ENCODE results near the gene SPAAR. TPM values are rescaled to one million over a fixed set of nuclear protein-coding genes. Genes with fewer than 3 reads are reported as not detected.
"Not testable (repeated sequence)": the region's sequence is repeated elsewhere in the genome, so short reads cannot be mapped to it uniquely, and the experiment has no call there.

Gene SPAAR
- polyA plus RNA-seq, 1 donor = 0.84 TPM

GRCh38 chr9:35871545-35871944 lies 37.7 kb upstream of the SPAAR start:
- H3K4me1 ChIP-seq (ENCODE audit: control insufficient read depth, insufficient read depth, low read length) = no peaks in the 10 kb centered on the region
- H3K9me3 ChIP-seq (ENCODE audit: control insufficient read depth, low read depth, low read length) = no peaks in the 10 kb centered on the region
- no CpG with 5 or more reads among the region's 3 CpGs for WGBS (ENCODE audit: insufficient coverage, low lambda C conversion rate)
- DNase-seq = no peak
- peaks cover 2% of the 10 kb centered on the region for H3K27me3 ChIP-seq (ENCODE audit: control insufficient read depth, insufficient read depth, low read length)
- no peak overlapping the region for H3K4me3 ChIP-seq (ENCODE audit: low read length)
- H3K27ac ChIP-seq (ENCODE audit: low read length) = no peak overlapping the region
- H3K36me3 ChIP-seq (ENCODE audit: control insufficient read depth, insufficient read depth, low read length) = no peaks in the 10 kb centered on the region

DNA sequence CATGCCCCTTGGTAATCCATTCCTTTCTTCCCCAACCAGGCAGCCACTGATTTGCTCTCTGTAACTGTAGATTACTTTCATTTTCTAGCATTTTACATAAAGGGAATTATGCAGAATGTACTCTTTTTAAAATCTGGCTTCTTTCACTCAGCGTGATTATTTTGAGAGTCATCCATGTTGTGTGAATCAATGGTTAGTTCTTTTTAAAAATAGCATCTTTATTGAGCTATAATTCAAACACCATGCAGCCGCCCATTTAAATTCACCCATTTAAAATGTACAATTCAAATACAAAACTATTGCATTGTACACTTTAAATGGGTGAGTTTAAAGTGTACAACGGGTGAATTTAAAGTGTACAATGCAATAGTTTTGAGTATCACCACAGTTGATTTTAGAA lies 36.8 kb upstream of the SPAAR start:
- no peak for DNase-seq
- Histone ChIP-seq H3K4me3 (ENCODE audit: low read length) (no peak overlapping the region), H3K27ac (ENCODE audit: low read length) (no peak overlapping the region), H3K27me3 (ENCODE audit: control insufficient read depth, insufficient read depth, low read length) (peaks cover 2% of the 10 kb centered on the region), H3K9me3 (ENCODE audit: control insufficient read depth, low read depth, low read length) (no peaks in the 10 kb centered on the region), H3K36me3 (ENCODE audit: control insufficient read depth, insufficient read depth, low read length) (no peaks in the 10 kb centered on the region), H3K4me1 (ENCODE audit: control insufficient read depth, insufficient read depth, low read length) (no peaks in the 10 kb centered on the region)
- 70% methylated on average over 2 of the region's 3 CpGs for WGBS (ENCODE audit: insufficient coverage, low lambda C conversion rate)

- Histone ChIP-seq H3K27ac (ENCODE audit: low read length) (no peak overlapping the region), H3K4me1 (ENCODE audit: control insufficient read depth, insufficient read depth, low read length) (no peaks in the 10 kb centered on the region), H3K27me3 (ENCODE audit: control insufficient read depth, insufficient read depth, low read length) (no peaks in the 10 kb centered on the region), H3K36me3 (ENCODE audit: control insufficient read depth, insufficient read depth, low read length) (no peaks in the 10 kb centered on the region), H3K4me3 (ENCODE audit: low read length) (no peak overlapping the region), H3K9me3 (ENCODE audit: control insufficient read depth, low read depth, low read length) (no peaks in the 10 kb centered on the region)
- 14% methylated on average over 1 of the region's 4 CpGs for WGBS (ENCODE audit: insufficient coverage, low lambda C conversion rate)
- DNase-seq = peak; percentile 67 to 69
Observed at GRCh38 chr9:35882263-35882848, 26.9 kb upstream of the SPAAR start.

GRCh38 chr9:35882996-35883395 lies 26.3 kb upstream of the SPAAR start:
- Histone ChIP-seq H3K36me3 (ENCODE audit: control insufficient read depth, insufficient read depth, low read length) (no peaks in the 10 kb centered on the region), H3K9me3 (ENCODE audit: control insufficient read depth, low read depth, low read length) (no peaks in the 10 kb centered on the region), H3K4me3 (ENCODE audit: low read length) (no peak overlapping the region), H3K4me1 (ENCODE audit: control insufficient read depth, insufficient read depth, low read length) (no peaks in the 10 kb centered on the region), H3K27ac (ENCODE audit: low read length) (no peak overlapping the region), H3K27me3 (ENCODE audit: control insufficient read depth, insufficient read depth, low read length) (no peaks in the 10 kb centered on the region)
- no peak for DNase-seq
- no CpG with 5 or more reads among the region's 3 CpGs for WGBS (ENCODE audit: insufficient coverage, low lambda C conversion rate)

DNA sequence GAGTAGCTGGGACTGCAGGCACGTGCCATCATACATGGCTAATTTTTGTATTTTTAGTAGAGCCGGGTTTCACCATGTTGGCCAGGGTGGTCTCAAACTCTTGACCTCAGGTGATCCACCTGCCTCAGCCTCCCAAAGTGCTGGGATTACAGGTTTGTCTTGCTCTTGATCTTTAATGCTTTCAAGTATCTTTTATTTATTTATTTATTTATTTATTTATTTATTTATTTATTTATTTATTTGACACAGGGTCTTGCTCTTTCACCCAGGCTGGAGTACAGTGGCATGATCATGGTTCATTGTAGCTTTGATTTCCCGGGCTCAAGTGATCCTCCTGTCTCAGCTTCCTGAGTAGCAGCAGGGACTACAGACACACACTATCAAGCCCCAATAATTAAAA lies 24.4 kb upstream of the SPAAR start:
- not testable (repeated sequence) for H3K9me3 ChIP-seq (ENCODE audit: control insufficient read depth, low read depth, low read length); DNase-seq; H3K36me3 ChIP-seq (ENCODE audit: control insufficient read depth, insufficient read depth, low read length); H3K27ac ChIP-seq (ENCODE audit: low read length); H3K4me1 ChIP-seq (ENCODE audit: control insufficient read depth, insufficient read depth, low read length); H3K4me3 ChIP-seq (ENCODE audit: low read length); H3K27me3 ChIP-seq (ENCODE audit: control insufficient read depth, insufficient read depth, low read length)
- 67% methylated on average over 1 of the region's 3 CpGs for WGBS (ENCODE audit: insufficient coverage, low lambda C conversion rate)

GRCh38 chr9:35891646-35892045 lies 17.6 kb upstream of the SPAAR start:
- H3K27ac ChIP-seq (ENCODE audit: low read length) = no peak overlapping the region
- no peak for DNase-seq
- no CpG with 5 or more reads among the region's 3 CpGs for WGBS (ENCODE audit: insufficient coverage, low lambda C conversion rate)
- peaks cover 12% of the 10 kb centered on the region for H3K27me3 ChIP-seq (ENCODE audit: control insufficient read depth, insufficient read depth, low read length)
- H3K4me1 ChIP-seq (ENCODE audit: control insufficient read depth, insufficient read depth, low read length) = no peaks in the 10 kb centered on the region
- H3K9me3 ChIP-seq (ENCODE audit: control insufficient read depth, low read depth, low read length) = no peaks in the 10 kb centered on the region
- H3K36me3 ChIP-seq (ENCODE audit: control insufficient read depth, insufficient read depth, low read length) = no peaks in the 10 kb centered on the region
- no peak overlapping the region for H3K4me3 ChIP-seq (ENCODE audit: low read length)

DNA sequence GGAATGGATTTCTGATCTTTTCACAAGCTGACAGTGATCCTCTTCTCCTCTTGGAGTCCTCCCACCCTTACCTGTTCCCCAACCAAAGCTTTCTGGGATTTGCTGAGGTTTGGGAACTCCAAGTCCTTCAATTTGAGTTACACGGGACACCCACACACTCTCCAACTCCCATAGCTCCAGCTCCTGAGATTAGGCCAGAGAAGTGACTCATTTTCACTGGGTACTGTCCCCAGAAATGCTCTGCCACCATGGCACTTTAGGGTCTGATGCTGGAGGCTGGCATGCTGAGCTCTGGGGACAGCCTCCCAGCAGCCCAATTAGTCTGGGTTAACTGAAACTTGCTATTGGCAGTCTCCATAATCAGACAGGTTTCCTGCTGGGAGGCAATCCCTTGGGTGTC lies 17.2 kb upstream of the SPAAR start:
- no peaks in the 10 kb centered on the region for H3K9me3 ChIP-seq (ENCODE audit: control insufficient read depth, low read depth, low read length)
- no peaks in the 10 kb centered on the region for H3K4me1 ChIP-seq (ENCODE audit: control insufficient read depth, insufficient read depth, low read length)
- peaks cover 12% of the 10 kb centered on the region for H3K27me3 ChIP-seq (ENCODE audit: control insufficient read depth, insufficient read depth, low read length)
- no CpG with 5 or more reads among the region's 1 CpG for WGBS (ENCODE audit: insufficient coverage, low lambda C conversion rate)
- no peak overlapping the region for H3K4me3 ChIP-seq (ENCODE audit: low read length)
- H3K27ac ChIP-seq (ENCODE audit: low read length) = no peak overlapping the region
- no peak for DNase-seq
- no peaks in the 10 kb centered on the region for H3K36me3 ChIP-seq (ENCODE audit: control insufficient read depth, insufficient read depth, low read length)

DNA sequence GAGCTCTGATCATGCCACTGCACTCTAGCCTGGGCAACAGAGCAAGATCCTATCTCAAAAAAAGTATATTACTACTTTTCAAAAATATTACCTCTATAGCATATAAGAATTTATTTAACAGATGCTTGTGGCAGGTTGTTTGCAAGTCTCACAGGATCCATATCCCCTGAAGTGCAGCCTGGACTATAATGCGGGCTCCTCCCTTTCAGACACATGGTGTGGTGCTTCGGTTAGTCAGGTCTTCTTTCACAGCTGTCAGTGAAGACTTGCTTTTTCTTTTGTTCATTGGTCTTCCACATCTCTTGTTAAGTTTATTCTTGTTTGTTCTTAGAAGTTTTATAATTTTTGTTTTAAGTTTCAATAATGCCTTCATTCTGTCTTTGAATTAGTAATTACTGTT lies 12.7 kb upstream of the SPAAR start:
- Histone ChIP-seq H3K27ac (ENCODE audit: low read length) (no peak overlapping the region), H3K4me1 (ENCODE audit: control insufficient read depth, insufficient read depth, low read length) (no peaks in the 10 kb centered on the region), H3K4me3 (ENCODE audit: low read length) (no peak overlapping the region), H3K27me3 (ENCODE audit: control insufficient read depth, insufficient read depth, low read length) (peaks cover 12% of the 10 kb centered on the region), H3K36me3 (ENCODE audit: control insufficient read depth, insufficient read depth, low read length) (no peaks in the 10 kb centered on the region), H3K9me3 (ENCODE audit: control insufficient read depth, low read depth, low read length) (no peaks in the 10 kb centered on the region)
- WGBS (ENCODE audit: insufficient coverage, low lambda C conversion rate) = 100% methylated on average over 1 of the region's 2 CpGs
- DNase-seq = no peak

GRCh38 chr9:35897376-35898099 lies 11.8 kb upstream of the SPAAR start:
- DNase-seq; H3K4me1 ChIP-seq (ENCODE audit: control insufficient read depth, insufficient read depth, low read length); H3K27me3 ChIP-seq (ENCODE audit: control insufficient read depth, insufficient read depth, low read length); H3K36me3 ChIP-seq (ENCODE audit: control insufficient read depth, insufficient read depth, low read length); H3K9me3 ChIP-seq (ENCODE audit: control insufficient read depth, low read depth, low read length); H3K4me3 ChIP-seq (ENCODE audit: low read length); H3K27ac ChIP-seq (ENCODE audit: low read length): not testable (repeated sequence)
- WGBS (ENCODE audit: insufficient coverage, low lambda C conversion rate) = 80% methylated on average over 1 of the region's 7 CpGs

- no peak overlapping the region for H3K4me3 ChIP-seq (ENCODE audit: low read length)
- H3K9me3 ChIP-seq (ENCODE audit: control insufficient read depth, low read depth, low read length) = no peaks in the 10 kb centered on the region
- no peaks in the 10 kb centered on the region for H3K36me3 ChIP-seq (ENCODE audit: control insufficient read depth, insufficient read depth, low read length)
- peaks cover 7% of the 10 kb centered on the region for H3K27me3 ChIP-seq (ENCODE audit: control insufficient read depth, insufficient read depth, low read length)
- H3K4me1 ChIP-seq (ENCODE audit: control insufficient read depth, insufficient read depth, low read length) = no peaks in the 10 kb centered on the region
- H3K27ac ChIP-seq (ENCODE audit: low read length) = no peak overlapping the region
- DNase-seq = no peak
Observed at GRCh38 chr9:35898337-35898736, 11.0 kb upstream of the SPAAR start.

- Histone ChIP-seq H3K9me3 (ENCODE audit: control insufficient read depth, low read depth, low read length) (no peaks in the 10 kb centered on the region), H3K36me3 (ENCODE audit: control insufficient read depth, insufficient read depth, low read length) (no peaks in the 10 kb centered on the region), H3K4me1 (ENCODE audit: control insufficient read depth, insufficient read depth, low read length) (no peaks in the 10 kb centered on the region), H3K4me3 (ENCODE audit: low read length) (no peak overlapping the region), H3K27ac (ENCODE audit: low read length) (no peak overlapping the region), H3K27me3 (ENCODE audit: control insufficient read depth, insufficient read depth, low read length) (peaks cover 4% of the 10 kb centered on the region)
- DNase-seq = no peak
- 25% methylated on average over 1 of the region's 2 CpGs for WGBS (ENCODE audit: insufficient coverage, low lambda C conversion rate)
Observed at GRCh38 chr9:35899021-35899420, 10.3 kb upstream of the SPAAR start.

Data from large intestine (tissue), 3 donors.